Common myeloid progenitor, CD34-positive (primary cell): ENCODE measurements around the gene STX1A.
"Not testable (repeated sequence)": the region's sequence is repeated elsewhere in the genome, so short reads cannot be mapped to it uniquely, and the experiment has no call there.

ENCODE experiments used
- CTCF ChIA-PET: fragments of 350-600 bp; sonication (Branson Sonifier 250); formaldehyde crosslinking; loops from one replicate; lab custom pipeline; 2021; ENCODE audit warnings: antibody characterized with exemption; lab: Charles Lee
- POLR2A ChIA-PET: fragments of 350-600 bp; sonication (Branson Sonifier 250); formaldehyde crosslinking; loops from one replicate; lab custom pipeline; 2021; ENCODE audit warnings: antibody characterized with exemption; lab: Charles Lee
- DNase-seq, 3 donors: peaks; one replicate each; pipeline versions ENCODE4 v3.0.0 to v3.0.0-alpha.2; 2013
- H3K27ac ChIP-seq, 2 experiments: 1 replicate in 1 of 2; 2 replicates in 1 of 2; pipeline ENCODE4 v1.7.0; 2013; ENCODE audit warnings: inconsistent platforms in 2 of 2, low read length in 2 of 2, mild to moderate bottlenecking in 2 of 2, low read depth in 1 of 2, moderate library complexity in 1 of 2; ENCODE audit not compliant: severe bottlenecking in 2 of 2, insufficient read depth in 1 of 2, poor library complexity in 1 of 2
- H3K27me3 ChIP-seq, 5 experiments: replicated peaks in 2 of 5; 1 replicate in 3 of 5; 2 replicates in 2 of 5; pipeline versions ENCODE4 v1.6.1 to v1.7.0; 2013; ENCODE audit warnings: low read length in 4 of 5, mild to moderate bottlenecking in 2 of 5, moderate library complexity in 2 of 5, inconsistent platforms in 1 of 5; ENCODE audit not compliant: insufficient read depth in 5 of 5, control insufficient read depth in 4 of 5
- H3K36me3 ChIP-seq, 4 experiments: 1 replicate in 2 of 4; 2 replicates in 2 of 4; pipeline versions ENCODE4 v1.6.1 to v1.7.0; 2013; ENCODE audit warnings: low read length in 3 of 4, control low read depth in 1 of 4, mild to moderate bottlenecking in 1 of 4; ENCODE audit not compliant: control insufficient read depth in 4 of 4, insufficient read depth in 4 of 4
- H3K4me1 ChIP-seq, 4 experiments: 1 replicate in 3 of 4; 2 replicates in 1 of 4; pipeline versions ENCODE4 v1.6.1 to v1.7.1; 2013; ENCODE audit warnings: low read length in 3 of 4, mild to moderate bottlenecking in 3 of 4, control low read depth in 1 of 4, inconsistent platforms in 1 of 4, moderate library complexity in 1 of 4; ENCODE audit not compliant: control insufficient read depth in 4 of 4, insufficient read depth in 4 of 4; ENCODE audit errors: control extremely low read depth in 1 of 4
- H3K4me3 ChIP-seq, 7 experiments: 1 replicate in 4 of 7; 2 replicates in 3 of 7; pipeline versions ENCODE4 v1.5.1 to v1.7.0; 2013; ENCODE audit warnings: mild to moderate bottlenecking in 7 of 7, low read length in 6 of 7, moderate library complexity in 6 of 7, inconsistent platforms in 2 of 7, low read depth in 2 of 7, control low read depth in 1 of 7; ENCODE audit not compliant: insufficient read depth in 4 of 7, control insufficient read depth in 1 of 7; ENCODE audit errors: extremely low read depth in 1 of 7
- H3K9me3 ChIP-seq, 5 experiments: 1 replicate in 4 of 5; 2 replicates in 1 of 5; pipeline versions ENCODE4 v1.6.1 to v1.7.1; 2013; ENCODE audit warnings: low read length in 4 of 5, mild to moderate bottlenecking in 2 of 5, inconsistent platforms in 1 of 5, low read depth in 1 of 5, moderate library complexity in 1 of 5; ENCODE audit not compliant: control insufficient read depth in 4 of 5, insufficient read depth in 2 of 5; ENCODE audit errors: control extremely low read depth in 1 of 5
- WGBS: methylation state at CpG from one replicate; pipeline ENCODE4 v1.1.5; 2013; ENCODE audit not compliant: insufficient coverage; 5-methylcytosine and 5-hydroxymethylcytosine counted together

STX1A gene

DNA sequence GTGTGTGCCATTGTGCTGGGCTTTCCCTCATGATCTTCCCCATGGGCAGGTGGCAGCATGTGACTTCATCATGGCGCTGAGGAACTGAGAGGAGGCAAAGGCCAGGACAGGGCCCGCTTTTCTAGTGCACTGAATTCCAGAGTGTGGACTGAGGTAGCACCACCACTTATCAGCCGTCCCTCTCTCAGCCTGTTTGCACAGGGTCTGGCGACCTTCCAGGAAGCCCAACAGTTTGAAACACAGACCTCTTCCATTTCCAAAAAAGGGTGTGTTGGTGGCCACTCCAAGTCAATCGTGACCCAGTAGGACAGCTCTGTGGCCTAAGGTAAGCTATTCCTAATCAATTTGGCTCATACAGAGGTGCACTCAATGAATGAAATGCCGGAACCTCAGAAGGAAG, 40.6 kb downstream of the STX1A start:
- peaks cover 5 to 21% (median 16%) of the 10 kb centered on the region in 4 experiments for H3K4me1 ChIP-seq
- 94% methylated on average over 4 of the region's 6 CpGs for WGBS
- no peak overlapping the region for H3K4me3 ChIP-seq
- peaks cover 0 to 11% (median 7%) of the 10 kb centered on the region in 5 experiments for H3K27me3 ChIP-seq
- CTCF ChIA-PET: interaction anchor here (0.8 to 2.2 kb wide), 3 partner anchors 10 to 46 kb away, joined by 3 to 5 read pairs (median 4); no protein-coding TSS in a partner anchor
- DNase-seq: no peak
- peaks cover 2 to 21% (median 10%) of the 10 kb centered on the region in 4 experiments for H3K36me3 ChIP-seq
- H3K9me3 ChIP-seq: no peaks in the 10 kb centered on the region
- H3K27ac ChIP-seq: no peak overlapping the region
- POLR2A ChIA-PET: no interaction called here

DNA sequence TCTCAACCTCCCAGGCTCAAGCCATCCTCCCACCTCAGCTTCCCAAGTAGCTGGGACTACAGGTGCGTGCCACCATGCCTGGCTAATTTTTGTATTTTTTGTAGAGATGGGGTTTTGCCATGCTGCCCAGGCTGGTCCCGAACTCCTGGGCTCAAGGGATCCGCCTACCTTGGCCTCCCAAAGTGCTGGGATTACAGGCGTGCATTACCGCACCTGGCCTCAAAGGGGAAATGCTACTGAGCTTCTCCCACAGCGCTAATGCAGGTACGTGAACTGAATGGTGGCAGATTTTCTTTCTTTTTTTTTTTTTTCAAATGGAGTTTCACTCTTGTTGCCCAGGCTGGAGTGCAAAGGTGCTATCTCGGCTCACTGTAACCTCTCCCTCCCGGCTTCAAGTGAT, 43.4 kb downstream of the STX1A start:
- peaks cover 0 to 37% (median 17%) of the 10 kb centered on the region in 5 experiments for H3K27me3 ChIP-seq
- CTCF ChIA-PET: interaction anchor here (1.3 kb wide), 1 partner anchor 32 kb away, joined by 3 read pairs; no protein-coding TSS in a partner anchor
- POLR2A ChIA-PET, H3K4me1 ChIP-seq, H3K4me3 ChIP-seq, H3K9me3 ChIP-seq, DNase-seq, H3K27ac ChIP-seq: not testable (repeated sequence)
- 88% methylated on average over 8 of the region's 9 CpGs for WGBS
- H3K36me3 ChIP-seq: peaks cover 2 to 19% (median 9%) of the 10 kb centered on the region in 4 experiments

DNA sequence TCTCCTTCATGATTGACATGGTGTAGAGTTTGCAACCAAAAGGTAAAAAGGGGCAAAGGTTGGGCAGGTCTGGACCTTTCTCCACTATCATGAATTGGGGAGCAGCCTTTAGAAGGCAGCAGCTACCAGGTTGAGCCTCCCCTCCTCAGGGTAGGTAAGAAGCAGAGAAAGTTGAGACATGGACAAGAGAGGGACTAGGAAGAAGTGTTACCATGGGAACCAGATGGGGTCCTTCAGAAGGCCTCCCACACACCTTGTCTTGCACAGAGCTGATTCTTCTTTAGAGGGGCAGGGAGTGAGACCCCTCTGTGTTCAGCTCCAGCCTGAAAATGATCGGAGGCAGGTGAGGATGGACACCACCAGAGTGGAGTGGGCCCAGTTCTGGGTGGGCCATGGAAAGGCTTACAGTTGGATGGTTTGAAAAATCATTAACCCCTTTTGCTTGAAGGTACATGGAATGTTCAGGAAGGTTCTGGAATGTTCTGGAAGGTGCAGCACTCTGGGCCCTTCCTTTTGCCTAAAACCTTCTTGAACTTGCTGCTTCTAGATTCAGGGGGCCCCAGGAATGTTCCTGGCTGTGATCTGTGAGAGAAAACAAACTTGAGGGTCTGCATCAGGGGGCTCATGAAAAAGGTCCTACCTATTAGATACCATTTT, 44.9 kb downstream of the STX1A start:
- no peak overlapping the region for H3K27ac ChIP-seq
- 100% methylated on average over 1 of the region's 1 CpG for WGBS
- H3K4me3 ChIP-seq: no peak overlapping the region
- ChIA-PET POLR2A (interaction anchor here (0.5 to 0.6 kb wide), 2 partner anchors 21 to 279 kb away, joined by 3 read pairs; no protein-coding TSS in a partner anchor), CTCF (interaction anchor here (0.9 to 1.0 kb wide), 2 partner anchors 28 to 29 kb away, joined by 3 read pairs; no protein-coding TSS in a partner anchor)
- no peaks in the 10 kb centered on the region for H3K4me1 ChIP-seq
- peaks cover 0 to 51% (median 20%) of the 10 kb centered on the region in 5 experiments for H3K27me3 ChIP-seq
- H3K36me3 ChIP-seq: peaks cover 0 to 14% (median 6%) of the 10 kb centered on the region in 4 experiments
- DNase-seq: no peak
- H3K9me3 ChIP-seq: no peaks in the 10 kb centered on the region

DNA sequence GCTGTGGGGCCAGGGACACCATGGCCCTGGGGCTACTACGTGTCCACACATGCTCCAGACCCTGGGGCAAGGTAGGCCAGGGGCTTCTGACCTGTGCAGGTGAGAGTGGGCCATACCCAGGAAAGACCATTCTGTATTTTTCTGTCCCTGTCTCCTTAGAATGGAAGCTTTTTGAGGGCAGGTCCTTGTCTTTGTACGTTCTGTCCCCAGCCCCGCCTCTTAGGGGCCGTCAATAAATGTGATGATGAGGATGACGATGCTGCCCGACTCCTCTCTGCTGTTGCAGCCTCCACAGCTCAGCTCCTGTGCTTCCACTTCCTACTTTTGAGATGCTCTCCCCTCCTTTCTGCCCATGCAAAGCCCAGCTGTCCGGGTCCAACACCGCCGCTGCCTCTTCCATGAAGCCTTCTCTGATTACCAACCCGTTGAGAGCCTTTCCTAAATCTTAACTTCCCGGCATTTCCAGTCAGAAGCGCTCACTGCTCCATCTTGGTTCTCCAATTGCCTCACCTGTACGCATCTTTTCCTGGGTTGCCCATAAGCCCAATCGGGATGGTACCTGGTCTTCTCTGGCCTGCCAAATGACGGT, 47.5 kb downstream of the STX1A start:
- H3K4me1 ChIP-seq: peaks cover 0 to 10% (median 5%) of the 10 kb centered on the region in 4 experiments
- H3K9me3 ChIP-seq: no peaks in the 10 kb centered on the region
- peaks cover 0 to 71% (median 24%) of the 10 kb centered on the region in 5 experiments for H3K27me3 ChIP-seq
- POLR2A ChIA-PET: no interaction called here
- no peaks in the 10 kb centered on the region for H3K36me3 ChIP-seq
- H3K4me3 ChIP-seq: no peak overlapping the region
- WGBS: 85% methylated on average over 15 of the region's 15 CpGs
- CTCF ChIA-PET: interaction anchor here (1.0 kb wide), 1 partner anchor 26 kb away, joined by 3 read pairs; no protein-coding TSS in a partner anchor
- H3K27ac ChIP-seq: no peak overlapping the region
- DNase-seq: no peak

DNA sequence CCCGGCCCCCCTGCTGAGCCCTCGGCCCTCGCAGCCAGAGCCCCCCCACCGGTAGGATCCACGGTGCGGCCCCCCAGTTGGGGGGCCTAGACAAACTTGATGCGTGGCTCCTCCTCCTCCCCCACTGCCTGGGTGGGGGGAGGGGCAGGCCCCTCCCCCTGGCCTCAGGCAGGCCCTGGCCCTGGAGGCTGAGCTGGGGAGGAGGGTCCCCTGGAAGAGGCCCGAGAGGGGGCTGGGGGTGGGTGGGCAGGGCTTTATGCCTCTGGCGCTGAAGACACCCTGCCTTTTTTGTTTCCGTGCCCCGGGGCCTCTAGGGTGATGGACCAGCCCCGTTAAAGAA, 48.2 kb downstream of the STX1A start:
- peaks cover 0 to 76% (median 24%) of the 10 kb centered on the region in 5 experiments for H3K27me3 ChIP-seq
- WGBS: 60% methylated on average over 3 of the region's 12 CpGs
- no peak overlapping the region for H3K27ac ChIP-seq

DNA sequence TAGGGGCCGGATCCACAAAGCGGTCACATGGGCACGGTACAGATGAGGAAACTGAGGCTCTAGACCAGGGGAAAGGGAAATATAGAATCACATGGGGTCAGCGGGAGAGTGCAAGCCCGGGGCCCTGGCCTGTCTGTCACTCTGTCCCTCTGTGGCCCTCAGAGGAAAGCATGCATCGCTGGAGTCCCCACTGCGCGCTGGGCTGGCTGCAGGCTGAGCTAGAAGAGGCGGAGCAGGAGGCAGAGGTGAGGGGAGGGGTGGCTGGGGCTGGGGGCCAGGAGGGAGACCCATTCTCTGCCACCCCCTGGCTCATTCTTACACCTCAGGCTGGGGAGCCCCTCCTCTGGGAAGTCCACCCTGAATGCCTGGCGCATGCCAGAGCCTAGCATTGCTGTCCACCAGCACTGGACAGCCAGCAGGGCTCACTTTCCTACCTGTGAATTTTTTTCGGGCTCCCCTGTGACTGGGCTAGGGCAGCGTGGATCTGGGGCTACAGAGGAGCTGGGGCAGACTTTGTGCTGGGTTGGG, 49.5 kb downstream of the STX1A start:
- peaks cover 0 to 8% (median 0%) of the 10 kb centered on the region in 5 experiments for H3K9me3 ChIP-seq
- H3K4me3 ChIP-seq: no peak overlapping the region
- no peaks in the 10 kb centered on the region for H3K36me3 ChIP-seq
- DNase-seq: no peak
- peaks cover 0 to 10% (median 5%) of the 10 kb centered on the region in 4 experiments for H3K4me1 ChIP-seq
- H3K27ac ChIP-seq: no peak overlapping the region
- WGBS: 78% methylated on average over 9 of the region's 12 CpGs
- ChIA-PET CTCF (interaction anchor here (0.8 to 1.9 kb wide), 3 partner anchors 8 to 68 kb away, joined by 3 to 5 read pairs (median 4); no protein-coding TSS in a partner anchor), POLR2A (no interaction called here)
- H3K27me3 ChIP-seq: peaks cover 0 to 85% (median 19%) of the 10 kb centered on the region in 5 experiments

More for the DNA sequence above, 48.2 kb downstream of the STX1A start:
- Histone ChIP-seq H3K9me3 (no peaks in the 10 kb centered on the region), H3K4me1 (peaks cover 0 to 10% (median 5%) of the 10 kb centered on the region in 4 experiments), H3K36me3 (no peaks in the 10 kb centered on the region), H3K4me3 (no peak overlapping the region)
- no peak for DNase-seq
- ChIA-PET CTCF (no interaction called here), POLR2A (interaction anchor here (0.6 kb wide), 1 partner anchor 20 kb away, joined by 3 read pairs; no protein-coding TSS in a partner anchor)
